Activated naive CD4-positive, alpha-beta T cell treated with anti-CD3 and anti-CD28 coated beads, Interleukin-2, amount 50 U/mL, for 72 hours (primary cell): ENCODE measurements around the gene ZBTB20. TPM values are rescaled to one million over a fixed set of nuclear protein-coding genes. Genes with fewer than 3 reads are reported as not detected.
A peak's percentile ranks its signal among the peaks of the same experiment; 100 is the strongest.

Experiments
- ATAC-seq, 2 donors: fragments of 150-1000 bp; cut with Tn5 transposase; 2 replicates each; pipeline ENCODE4 v1.10.0; 2021; ENCODE audit warnings: mild to moderate bottlenecking in 2 of 2, moderate library complexity in 2 of 2
- DNase-seq, 2 donors: peaks; one replicate each; pipeline ENCODE4 v3.0.0; 2021 to 2022; ENCODE audit warnings: low spot score in 2 of 2
- H3K27ac Mint-ChIP-seq, 2 donors: one replicate each; pipeline ENCODE4 v1.8.0; 2022; ENCODE audit warnings: mild to moderate bottlenecking in 2 of 2, mixed read lengths in 2 of 2
- H3K36me3 Mint-ChIP-seq, 2 donors: one replicate each; pipeline ENCODE4 v1.8.0; 2022; ENCODE audit warnings: mixed read lengths in 2 of 2
- H3K9me3 Mint-ChIP-seq, 2 donors: one replicate each; pipeline ENCODE4 v1.8.0; 2022; ENCODE audit warnings: mixed read lengths in 2 of 2
- total RNA-seq, 2 donors: library from RNA; stranded (reverse); gene quantifications; one replicate each; pipeline ENCODE4 v1.2.3, GENCODE V29; 2022

ZBTB20 gene
- total RNA-seq, 2 donors from 2014 or later: 9.2 to 10.8 TPM

DNA sequence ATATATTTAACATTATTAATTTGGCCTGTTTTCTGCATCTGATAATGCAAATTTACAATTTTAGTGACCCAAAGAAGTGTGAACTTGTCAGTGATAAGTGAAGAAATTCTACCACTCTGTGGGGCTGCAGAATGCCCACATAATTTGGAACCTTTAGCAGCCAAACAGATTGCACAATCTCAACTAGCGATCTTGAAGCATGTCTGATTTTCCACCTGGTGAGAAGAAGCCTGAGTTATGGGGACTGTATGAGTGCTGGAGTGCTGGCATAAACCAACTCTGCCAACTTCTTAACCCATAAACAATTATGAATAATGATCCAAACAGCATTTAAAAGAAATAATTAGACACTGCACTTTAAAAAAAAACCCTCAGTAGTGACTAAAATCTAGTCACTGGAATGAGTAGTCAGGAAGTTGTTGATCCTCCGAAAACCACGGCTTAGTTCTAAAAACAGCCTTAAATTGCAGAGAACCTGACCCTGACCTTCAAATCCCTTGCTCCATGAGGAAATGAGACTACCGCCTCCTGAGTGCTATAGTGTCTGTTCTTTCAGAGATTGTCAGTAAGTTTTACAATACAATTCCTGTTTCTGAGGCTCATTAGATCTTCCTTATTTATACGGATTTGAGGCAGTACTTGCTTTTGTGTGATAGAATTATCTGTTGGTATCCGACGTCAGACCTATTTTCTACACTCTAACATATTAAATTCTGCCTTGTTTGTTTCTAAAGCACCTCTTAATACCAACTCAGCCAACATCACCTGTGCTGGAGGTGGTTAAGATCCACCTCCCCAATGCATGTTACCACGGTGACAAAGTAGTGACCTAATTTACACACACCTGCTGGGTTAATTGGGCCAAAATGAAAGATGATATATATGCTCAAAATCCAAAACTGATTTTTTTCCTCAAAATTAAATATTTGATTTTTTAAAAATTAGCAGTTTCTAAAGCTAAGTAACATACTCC is 267.7 kb downstream of the ZBTB20 start:
- no peaks in the 10 kb centered on the region for H3K9me3 Mint-ChIP-seq
- no peak overlapping the region for H3K27ac Mint-ChIP-seq
- DNase-seq (no peak), ATAC-seq (peak; percentile 48 to 57)
- no peaks in the 10 kb centered on the region for H3K36me3 Mint-ChIP-seq

DNA sequence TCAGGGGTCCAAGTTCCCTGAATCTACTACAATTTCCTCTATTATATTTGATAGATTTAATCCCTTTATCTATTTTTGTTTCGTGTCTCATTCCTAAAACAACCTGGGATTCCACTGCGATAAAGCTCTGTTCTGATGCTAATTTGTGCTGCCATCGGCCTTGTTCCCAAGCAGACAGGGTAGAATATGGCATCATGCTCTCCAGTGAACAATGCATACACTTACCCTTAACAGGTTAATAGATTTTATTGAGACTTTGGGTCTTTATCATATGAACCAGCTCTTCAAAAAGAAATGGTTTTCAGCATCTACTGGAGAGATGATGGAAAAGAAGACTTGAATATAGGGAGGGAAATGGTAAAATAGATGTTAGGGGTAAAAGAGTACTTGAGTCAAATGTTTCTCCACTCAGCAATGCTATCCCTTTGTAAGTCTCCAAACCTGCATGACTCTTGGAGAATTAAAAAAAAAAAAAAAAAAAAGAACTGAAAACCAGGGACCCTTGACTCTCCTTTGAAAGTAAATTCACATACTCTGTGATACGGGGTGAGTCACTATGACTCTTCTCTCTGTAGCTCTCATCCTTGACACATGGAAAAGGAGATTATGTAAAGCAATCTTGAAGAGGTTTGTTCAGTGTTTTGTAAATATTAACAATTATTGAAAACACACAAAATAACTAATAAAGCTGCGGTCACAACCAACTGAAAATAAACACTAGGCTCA is 268.8 kb downstream of the ZBTB20 start:
- no peak for DNase-seq
- H3K27ac Mint-ChIP-seq: no peak overlapping the region
- no peaks in the 10 kb centered on the region for H3K36me3 Mint-ChIP-seq
- H3K9me3 Mint-ChIP-seq: no peaks in the 10 kb centered on the region
- ATAC-seq: peak; percentile 39 to 76

DNA sequence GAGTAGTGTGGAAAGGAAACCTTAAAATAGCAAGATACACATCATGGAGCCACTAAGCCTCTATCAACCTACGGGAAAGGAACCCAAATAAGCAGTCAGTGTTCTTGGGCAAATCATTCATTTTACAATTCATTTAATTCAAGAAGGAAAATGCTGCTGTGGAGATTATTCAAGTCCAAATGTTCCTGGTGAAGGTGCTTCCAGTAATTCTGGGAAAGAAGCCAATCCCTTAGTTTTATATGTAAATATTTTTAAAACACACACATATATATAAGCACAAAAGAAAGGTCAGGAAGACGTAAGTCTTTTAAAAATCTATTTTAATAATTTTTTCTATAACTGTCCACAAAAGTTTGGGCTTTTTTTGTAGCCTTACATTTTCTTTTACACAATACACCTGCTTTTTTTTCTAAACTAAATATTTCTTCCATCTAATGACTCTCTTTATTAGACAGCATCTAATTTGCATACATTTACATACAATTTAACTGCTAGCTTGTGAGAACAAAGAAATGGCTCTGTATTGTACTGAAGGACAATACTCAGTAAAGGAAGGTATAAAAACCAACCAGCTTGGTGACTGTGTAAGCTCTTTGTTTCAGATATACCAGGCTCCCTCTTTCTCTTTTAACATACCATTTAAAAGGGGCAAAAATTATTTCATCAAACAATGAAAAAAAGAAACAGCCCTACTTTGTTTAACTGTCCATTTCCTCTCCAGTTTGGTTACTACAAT is 269.5 kb downstream of the ZBTB20 start:
- Mint-ChIP-seq H3K36me3 (no peaks in the 10 kb centered on the region), H3K27ac (no peak overlapping the region), H3K9me3 (no peaks in the 10 kb centered on the region)
- no peak for DNase-seq
- ATAC-seq: no peak

DNA sequence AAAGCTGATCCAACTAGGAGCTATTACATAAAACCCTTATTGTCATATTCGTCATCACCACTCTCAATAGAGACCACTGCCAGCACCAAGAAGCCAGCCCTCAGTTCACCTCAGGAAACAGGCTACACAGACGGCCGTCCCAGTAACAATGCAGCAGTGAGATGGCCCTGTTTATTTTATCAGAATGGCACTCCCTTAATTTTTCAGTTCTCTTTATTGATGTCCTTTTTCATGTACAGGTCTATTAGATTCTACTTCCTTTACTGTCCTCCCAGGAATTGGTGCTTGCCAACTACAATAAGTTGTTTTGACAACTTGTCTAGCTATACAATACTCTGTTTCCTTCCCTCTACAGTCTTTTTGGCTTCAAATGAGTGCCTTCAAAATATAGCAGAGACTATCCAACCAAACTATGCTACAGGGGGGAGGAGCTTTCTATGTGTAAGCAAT is 272.5 kb downstream of the ZBTB20 start:
- H3K36me3 Mint-ChIP-seq: no peaks in the 10 kb centered on the region
- ATAC-seq (no peak), DNase-seq (no peak)
- H3K9me3 Mint-ChIP-seq: peaks cover 0 to 5% of the 10 kb centered on the region in 2 donors
- H3K27ac Mint-ChIP-seq: no peak overlapping the region

DNA sequence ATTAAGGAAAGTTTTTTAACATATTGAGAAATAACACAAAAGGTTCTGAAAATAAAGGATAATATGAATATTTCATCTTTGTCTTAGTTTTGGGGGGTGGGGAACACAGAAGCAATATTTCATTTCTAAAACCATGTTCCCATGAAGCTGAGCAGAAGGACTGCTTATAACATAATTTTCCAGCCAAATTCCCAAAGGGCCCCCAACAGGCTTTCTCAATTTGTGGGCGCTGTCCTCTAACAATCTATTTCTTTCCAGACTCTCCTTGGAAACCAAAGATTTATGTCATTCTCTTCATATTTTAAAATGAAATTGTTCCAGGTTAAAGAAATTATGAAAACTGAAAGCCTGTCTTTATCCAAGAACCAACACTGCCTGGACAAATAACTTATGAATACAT is 273.5 kb downstream of the ZBTB20 start:
- H3K27ac Mint-ChIP-seq: no peak overlapping the region
- ATAC-seq: no peak
- no peak for DNase-seq
- peaks cover 0 to 5% of the 10 kb centered on the region in 2 donors for H3K9me3 Mint-ChIP-seq
- no peaks in the 10 kb centered on the region for H3K36me3 Mint-ChIP-seq

DNA sequence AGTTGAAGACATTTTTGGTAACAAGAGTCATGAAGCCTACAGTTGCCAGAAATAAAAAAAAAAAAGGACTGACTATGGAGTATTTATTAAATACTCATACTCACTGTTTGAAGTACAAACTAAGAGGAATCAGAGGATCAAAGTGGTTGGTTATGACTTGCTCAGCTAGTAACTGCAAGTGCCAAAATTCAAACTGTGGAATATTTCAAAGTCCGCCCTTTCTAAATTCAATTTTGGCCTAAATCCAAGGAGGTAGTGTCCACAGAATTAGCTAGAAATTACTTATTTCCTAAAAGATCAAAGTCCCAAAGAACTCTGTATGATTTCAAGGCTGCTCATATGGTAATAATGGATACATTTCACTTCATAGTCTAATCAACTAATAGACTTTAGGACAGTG is 274.5 kb downstream of the ZBTB20 start:
- DNase-seq (no peak), ATAC-seq (no peak)
- no peak overlapping the region for H3K27ac Mint-ChIP-seq
- H3K9me3 Mint-ChIP-seq: peaks cover 0 to 5% of the 10 kb centered on the region in 2 donors
- H3K36me3 Mint-ChIP-seq: peaks cover 0 to 3% of the 10 kb centered on the region in 2 donors

DNA sequence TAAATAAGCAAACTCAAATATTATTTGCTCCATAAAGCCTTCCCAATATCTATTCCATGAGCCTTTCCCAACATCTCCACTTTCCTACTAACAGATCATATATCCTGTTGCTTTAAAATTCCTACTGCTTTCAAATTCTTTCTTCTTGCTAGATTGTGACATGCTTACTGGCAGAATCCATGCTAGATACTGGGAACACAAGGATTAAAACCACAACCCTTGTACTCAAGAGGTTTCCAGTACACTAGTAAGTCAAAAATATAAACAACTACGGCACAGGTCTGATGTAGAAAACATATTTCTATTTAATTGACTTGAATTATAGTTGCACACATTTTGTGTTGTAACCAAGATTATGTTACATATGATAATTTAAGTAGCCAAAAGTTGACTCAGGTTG is 275.0 kb downstream of the ZBTB20 start:
- Mint-ChIP-seq H3K9me3 (peaks cover 0 to 5% of the 10 kb centered on the region in 2 donors), H3K36me3 (peaks cover 0 to 7% of the 10 kb centered on the region in 2 donors), H3K27ac (no peak overlapping the region)
- ATAC-seq: no peak
- DNase-seq: no peak

DNA sequence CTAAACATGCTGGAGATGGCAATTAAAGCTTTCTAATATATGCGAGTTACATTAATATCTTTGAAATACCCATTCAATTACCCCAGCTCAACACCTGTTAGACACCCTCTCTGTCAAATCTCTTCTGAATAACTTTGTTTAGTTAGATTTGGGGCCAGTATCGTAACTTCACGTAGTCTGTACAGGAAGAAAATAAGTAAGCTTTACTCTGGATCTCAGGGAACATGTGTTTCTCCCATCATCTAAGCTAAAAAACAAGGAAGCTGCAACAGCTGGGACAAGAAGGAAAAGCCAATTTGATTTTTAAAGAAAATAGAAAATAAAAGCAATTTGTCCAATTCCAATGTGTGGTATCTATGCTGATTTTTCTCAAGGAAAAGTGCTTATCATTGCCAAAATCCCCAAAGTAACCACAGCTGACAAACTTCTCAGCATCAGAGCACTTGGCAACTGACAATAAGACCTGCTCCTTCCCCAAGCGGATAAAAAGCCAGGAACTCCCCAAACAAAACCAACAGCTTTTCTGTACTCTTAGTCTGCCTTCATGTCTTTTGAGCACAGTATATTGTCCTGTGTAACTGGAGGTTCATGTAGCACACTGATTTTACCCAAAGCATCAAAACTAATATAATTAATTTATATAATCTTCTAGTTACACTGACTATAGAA is 279.1 kb downstream of the ZBTB20 start:
- no peak for DNase-seq
- no peak for ATAC-seq
- H3K36me3 Mint-ChIP-seq: peaks cover 0 to 7% of the 10 kb centered on the region in 2 donors

DNA sequence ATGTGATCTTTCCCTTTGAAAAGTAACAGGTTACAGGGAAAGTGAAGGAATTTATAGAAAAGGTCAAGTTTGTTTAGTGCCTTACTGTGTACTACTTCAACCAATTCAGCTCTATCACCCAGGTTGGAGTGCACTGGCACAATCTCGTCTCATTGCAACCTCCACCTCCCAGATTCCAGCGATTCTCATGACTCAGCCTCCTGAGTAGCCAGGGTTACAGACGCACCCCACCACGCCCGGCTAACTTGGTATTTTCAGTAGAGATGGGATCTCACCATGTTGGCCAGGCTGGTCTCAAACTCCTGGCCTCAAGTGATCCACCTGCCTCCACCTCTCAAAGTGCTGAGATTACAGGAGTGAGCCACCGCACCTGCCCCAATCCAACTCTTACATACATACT is 279.7 kb downstream of the ZBTB20 start:
- no peak for DNase-seq
- Mint-ChIP-seq H3K36me3 (peaks cover 0 to 7% of the 10 kb centered on the region in 2 donors), H3K27ac (no peak overlapping the region), H3K9me3 (peaks cover 0 to 4% of the 10 kb centered on the region in 2 donors)
- ATAC-seq: no peak

More for the DNA sequence above, 279.1 kb downstream of the ZBTB20 start:
- no peak overlapping the region for H3K27ac Mint-ChIP-seq
- H3K9me3 Mint-ChIP-seq: peaks cover 0 to 5% of the 10 kb centered on the region in 2 donors

DNA sequence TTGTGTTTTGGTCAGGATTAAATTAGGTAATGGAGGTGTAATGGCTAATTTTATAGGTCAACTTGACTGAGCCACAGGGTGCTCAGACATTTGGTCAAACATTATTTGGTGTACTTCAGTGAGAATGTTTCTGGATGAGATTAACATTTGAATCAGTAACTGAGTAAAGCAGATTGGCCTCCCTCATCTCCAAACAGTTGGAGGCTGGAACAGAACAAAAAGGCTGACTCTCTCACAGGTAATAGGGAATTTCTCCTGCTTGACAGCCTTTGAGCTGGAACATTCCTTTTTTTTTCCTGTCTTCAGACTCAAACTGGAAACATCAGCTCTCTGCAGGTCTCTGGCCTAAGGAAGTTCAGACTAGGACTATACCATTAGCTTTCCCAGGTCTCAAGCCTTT is 280.7 kb downstream of the ZBTB20 start:
- Mint-ChIP-seq H3K9me3 (no peaks in the 10 kb centered on the region), H3K36me3 (peaks cover 0 to 7% of the 10 kb centered on the region in 2 donors), H3K27ac (no peak overlapping the region)
- no peak for DNase-seq
- ATAC-seq: no peak

DNA sequence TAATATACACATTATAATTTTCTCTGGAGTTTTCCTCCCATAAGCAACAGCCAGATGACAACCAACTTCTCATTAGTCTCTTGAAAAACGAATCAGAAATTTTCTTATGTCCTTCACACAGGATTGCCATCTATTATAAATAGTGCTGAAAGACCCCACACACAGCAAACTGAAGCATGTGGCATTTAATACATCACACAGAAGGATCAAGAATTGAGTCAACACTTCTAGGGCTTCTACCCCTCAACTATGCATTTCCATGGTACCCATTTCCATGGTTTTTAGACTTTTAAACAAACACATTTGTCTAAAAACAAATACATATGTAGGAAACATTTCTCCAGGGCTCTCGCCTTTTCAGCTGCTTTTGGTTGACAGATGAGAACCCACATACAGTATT is 282.1 kb downstream of the ZBTB20 start:
- peaks cover 0 to 7% of the 10 kb centered on the region in 2 donors for H3K36me3 Mint-ChIP-seq
- H3K9me3 Mint-ChIP-seq: no peaks in the 10 kb centered on the region
- no peak for ATAC-seq
- DNase-seq: no peak
- no peak overlapping the region for H3K27ac Mint-ChIP-seq

DNA sequence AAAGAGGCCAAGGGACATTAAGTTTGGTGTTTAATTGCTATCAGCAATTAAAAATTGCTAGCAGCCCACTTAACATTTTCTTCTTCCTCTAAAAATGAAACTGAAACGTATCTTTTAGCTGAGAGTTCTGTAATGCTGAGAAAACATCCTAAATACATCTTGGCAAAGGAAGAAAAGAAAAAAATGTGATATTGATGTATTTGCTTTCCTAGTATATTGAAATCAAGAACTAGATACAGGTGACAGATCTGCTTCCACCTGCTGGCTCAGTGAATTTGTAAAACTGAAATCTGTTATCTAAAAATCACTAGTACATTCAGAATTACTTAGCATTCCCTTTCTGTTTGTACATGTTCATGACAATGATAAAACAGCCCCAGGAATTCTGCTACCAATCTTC is 283.2 kb downstream of the ZBTB20 start:
- peak in 1 of 2 donors; percentile 40 for ATAC-seq
- H3K9me3 Mint-ChIP-seq: no peaks in the 10 kb centered on the region
- no peak for DNase-seq
- H3K36me3 Mint-ChIP-seq: peaks cover 0 to 7% of the 10 kb centered on the region in 2 donors
- H3K27ac Mint-ChIP-seq: peak overlapping the region in 1 of 2 donors; percentile 79

DNA sequence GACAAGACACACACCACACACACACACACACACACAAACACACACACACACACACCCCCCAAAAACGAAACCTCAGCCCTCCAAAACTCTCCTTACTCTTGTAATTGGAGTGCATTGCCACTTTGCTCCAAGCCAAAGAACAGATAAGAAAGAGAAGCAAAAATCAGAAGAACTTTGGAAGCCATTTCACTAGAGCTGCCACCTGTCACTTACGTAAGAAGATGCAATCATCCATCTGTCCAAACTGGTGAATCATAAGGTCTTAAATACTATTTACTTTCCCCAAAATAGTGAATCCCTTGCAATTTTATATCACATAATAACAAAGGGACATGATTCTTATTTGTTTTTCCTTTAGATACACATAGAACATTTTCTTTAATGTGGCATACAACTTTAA is 285.4 kb downstream of the ZBTB20 start:
- DNase-seq: no peak
- no peaks in the 10 kb centered on the region for H3K9me3 Mint-ChIP-seq
- no peak overlapping the region for H3K27ac Mint-ChIP-seq
- ATAC-seq: no peak
- H3K36me3 Mint-ChIP-seq: no peaks in the 10 kb centered on the region

DNA sequence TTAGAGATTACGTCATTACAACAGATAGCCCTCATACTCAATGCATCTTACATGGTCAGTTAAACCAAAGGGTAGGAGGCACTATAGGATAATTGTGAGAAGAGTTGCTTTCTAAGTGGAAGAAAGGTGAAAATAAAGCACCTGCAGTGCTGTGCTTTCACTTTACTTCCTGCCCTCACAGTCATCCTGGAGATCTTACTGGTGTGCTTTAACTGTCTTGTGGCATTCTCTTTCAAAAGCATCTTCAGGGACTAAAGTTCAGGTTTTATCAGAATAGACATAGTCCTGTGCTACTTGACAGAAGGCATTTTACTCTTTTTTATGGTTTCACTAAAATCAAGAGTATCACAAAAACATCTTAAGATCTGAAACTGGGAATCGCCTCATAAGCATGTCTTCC is 286.6 kb downstream of the ZBTB20 start:
- Mint-ChIP-seq H3K27ac (no peak overlapping the region), H3K36me3 (no peaks in the 10 kb centered on the region), H3K9me3 (no peaks in the 10 kb centered on the region)
- DNase-seq (no peak), ATAC-seq (peak in 1 of 2 donors; percentile 58)

DNA sequence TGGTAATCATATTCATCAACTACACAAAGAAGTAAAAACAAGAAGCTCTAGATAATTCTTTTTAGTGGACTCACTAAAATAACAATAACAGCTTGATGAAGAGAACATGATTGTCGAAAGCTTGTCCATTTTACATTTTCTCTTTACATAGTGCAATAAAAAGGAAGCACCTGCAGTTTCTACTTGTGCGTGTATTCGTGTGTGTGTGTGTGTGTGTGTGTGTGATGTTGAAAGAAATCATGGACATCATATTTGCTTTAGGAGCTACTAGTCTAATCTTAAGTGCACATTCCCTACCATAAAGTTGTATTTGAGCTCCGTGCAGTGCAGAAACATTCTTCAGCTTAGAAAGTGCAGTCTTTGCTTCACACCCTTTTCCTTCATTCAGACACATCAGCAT is 288.8 kb downstream of the ZBTB20 start:
- no peak for ATAC-seq
- no peak overlapping the region for H3K27ac Mint-ChIP-seq
- no peaks in the 10 kb centered on the region for H3K9me3 Mint-ChIP-seq
- no peak for DNase-seq
- H3K36me3 Mint-ChIP-seq: no peaks in the 10 kb centered on the region

DNA sequence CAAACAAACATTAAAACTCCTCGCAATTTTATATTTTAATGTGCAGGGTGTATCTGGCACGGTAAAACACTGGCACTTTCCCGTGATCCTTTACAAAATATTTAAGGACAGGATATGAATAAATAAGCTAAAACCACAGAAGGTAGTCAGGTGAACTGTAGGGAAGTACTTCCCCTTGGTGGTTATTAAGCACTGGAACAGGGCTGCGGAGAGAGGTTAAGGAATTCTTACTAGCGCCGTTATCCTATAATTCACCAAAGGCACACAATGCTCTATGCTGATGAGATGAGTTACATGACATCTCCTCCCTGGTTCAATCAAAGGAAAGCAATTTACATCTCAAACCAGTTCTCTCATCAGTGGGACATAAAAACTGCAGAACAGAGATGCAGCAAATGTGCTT is 289.8 kb downstream of the ZBTB20 start:
- H3K36me3 Mint-ChIP-seq: no peaks in the 10 kb centered on the region
- DNase-seq: no peak
- no peak overlapping the region for H3K27ac Mint-ChIP-seq
- no peaks in the 10 kb centered on the region for H3K9me3 Mint-ChIP-seq
- no peak for ATAC-seq
